ENCODE results near the gene CYP2W1. TPM values are rescaled to one million over a fixed set of nuclear protein-coding genes. Genes with fewer than 3 reads are reported as not detected.

The CYP2W1 gene
- total RNA-seq, 4 donors from 2014 or later = 5.7 to 18.6 (median 12.1) TPM

- peak in 3 of 5 experiments; percentile 4 to 30 (median 22) for TF ChIP-seq CTCF (IDR thresholded peaks at IDR 0.05)
- no peak for TF ChIP-seq EP300 (IDR thresholded peaks at IDR 0.05)
- TF ChIP-seq POLR2A (IDR thresholded peaks at IDR 0.05) = no peak
- H3K27ac ChIP-seq = no peak overlapping the region
- H3K27me3 ChIP-seq = no peaks in the 10 kb centered on the region
- H3K4me3 ChIP-seq = no peak overlapping the region
- H3K9me3 ChIP-seq = no peaks in the 10 kb centered on the region
- DNase-seq (ENCODE audit: low spot score in 2 of 2) = no peak
- peaks cover 0 to 38% (median 10%) of the 10 kb centered on the region in 4 donors for H3K4me1 ChIP-seq
- peaks cover 0 to 86% (median 0%) of the 10 kb centered on the region in 3 donors for H3K36me3 ChIP-seq
- WGBS, 2 donors = 70 to 83% methylated on average over 6 of the region's 7 CpGs
Observed at GRCh38 chr7:1020849-1021251, 37.9 kb downstream of the CYP2W1 start.

- Histone ChIP-seq H3K4me3 (no peak overlapping the region), H3K36me3 (peaks cover 0 to 91% (median 0%) of the 10 kb centered on the region in 3 donors), H3K9me3 (no peaks in the 10 kb centered on the region), H3K4me1 (peaks cover 0 to 43% (median 12%) of the 10 kb centered on the region in 4 donors), H3K27me3 (no peaks in the 10 kb centered on the region), H3K27ac (no peak overlapping the region)
- TF ChIP-seq EP300 (IDR thresholded peaks at IDR 0.05) (no peak), POLR2A (IDR thresholded peaks at IDR 0.05) (no peak), CTCF (IDR thresholded peaks at IDR 0.05) (no peak)
- no peak for DNase-seq (ENCODE audit: low spot score in 2 of 2)
- 84 to 89% methylated on average over 7 of the region's 7 CpGs for WGBS, 2 donors
Observed at GRCh38 chr7:1021366-1021765, 38.4 kb downstream of the CYP2W1 start.

- H3K4me3 ChIP-seq = no peak overlapping the region
- H3K27me3 ChIP-seq = no peaks in the 10 kb centered on the region
- H3K36me3 ChIP-seq = peaks cover 0 to 92% (median 0%) of the 10 kb centered on the region in 3 donors
- 92% methylated on average over 12 to 16 of the region's 25 CpGs for WGBS, 2 donors
- DNase-seq (ENCODE audit: low spot score in 2 of 2) = no peak
- peaks cover 0 to 48% (median 14%) of the 10 kb centered on the region in 4 donors for H3K4me1 ChIP-seq
- H3K9me3 ChIP-seq = no peaks in the 10 kb centered on the region
- H3K27ac ChIP-seq = no peak overlapping the region
- TF ChIP-seq EP300 (IDR thresholded peaks at IDR 0.05) = no peak
- no peak for TF ChIP-seq CTCF (IDR thresholded peaks at IDR 0.05)
- TF ChIP-seq POLR2A (IDR thresholded peaks at IDR 0.05) = no peak
Observed at GRCh38 chr7:1021931-1022330, 39.0 kb downstream of the CYP2W1 start.

- WGBS, 2 donors = 92 to 95% methylated on average over 17 of the region's 17 CpGs
- no peaks in the 10 kb centered on the region for H3K27me3 ChIP-seq
- no peak overlapping the region for H3K4me3 ChIP-seq
- no peaks in the 10 kb centered on the region for H3K9me3 ChIP-seq
- peaks cover 0 to 52% (median 16%) of the 10 kb centered on the region in 4 donors for H3K4me1 ChIP-seq
- DNase-seq (ENCODE audit: low spot score in 2 of 2) = no peak
- no peak overlapping the region for H3K27ac ChIP-seq
- TF ChIP-seq CTCF (IDR thresholded peaks at IDR 0.05) = no peak
- TF ChIP-seq POLR2A (IDR thresholded peaks at IDR 0.05) = no peak
- no peak for TF ChIP-seq EP300 (IDR thresholded peaks at IDR 0.05)
- peaks cover 0 to 87% (median 0%) of the 10 kb centered on the region in 3 donors for H3K36me3 ChIP-seq
Observed at GRCh38 chr7:1022356-1022755, 39.4 kb downstream of the CYP2W1 start.

GRCh38 chr7:1022801-1023465, 40.0 kb downstream of the CYP2W1 start:
- Histone ChIP-seq H3K27ac (no peak overlapping the region), H3K27me3 (no peaks in the 10 kb centered on the region), H3K9me3 (no peaks in the 10 kb centered on the region), H3K4me3 (no peak overlapping the region), H3K36me3 (peaks cover 0 to 82% (median 0%) of the 10 kb centered on the region in 3 donors), H3K4me1 (peaks cover 0 to 54% (median 17%) of the 10 kb centered on the region in 4 donors)
- TF ChIP-seq CTCF (IDR thresholded peaks at IDR 0.05) (no peak), EP300 (IDR thresholded peaks at IDR 0.05) (no peak), POLR2A (IDR thresholded peaks at IDR 0.05) (no peak)
- WGBS, 2 donors = 92% methylated on average over 37 to 42 of the region's 45 CpGs
- no peak for DNase-seq (ENCODE audit: low spot score in 2 of 2)
